Head of caudate nucleus (tissue), 42 donors: ENCODE results near the gene CCNYL1.
"Not testable (repeated sequence)": the region's sequence is repeated elsewhere in the genome, so short reads cannot be mapped to it uniquely, and the experiment has no call there.

Source experiments
- DNase-seq, 42 donors: peaks; one replicate each; pipeline versions ENCODE4 v3.0.0 to v3.0.0-alpha.2; 2020 to 2021; ENCODE audit warnings: mixed read lengths in 7 of 42
- intact Hi-C: fragments of 100-400 bp; cut with DNase I; formaldehyde crosslinking; loops from one replicate; pipeline ENCODE4 v1.15.0; 2022

Gene CCNYL1

GRCh38 chr2:207727261-207727660 lies 15.8 kb downstream of the CCNYL1 start:
- intact Hi-C loops, result no loop called here
- no peak for DNase-seq

GRCh38 chr2:207729465-207729998 lies 18.1 kb downstream of the CCNYL1 start:
- intact Hi-C loops, result no loop called here
- DNase-seq, result no peak

- DNase-seq, result no peak
- intact Hi-C loops, result loop anchor here (5.0 kb wide), 1 partner anchor 104 kb away; the partner anchor contains the start of gene METTL21A
Measured at GRCh38 chr2:207731138-207731537, 19.7 kb downstream of the CCNYL1 start.

- DNase-seq, result no peak
- intact Hi-C loops, result loop anchor here (5.0 kb wide), 1 partner anchor 106 kb away; the partner anchor contains the start of gene METTL21A
Measured at GRCh38 chr2:207733597-207734240, 22.3 kb downstream of the CCNYL1 start.

GRCh38 chr2:207734264-207734635 lies 22.8 kb downstream of the CCNYL1 start:
- intact Hi-C loops, result loop anchor here (5.0 kb wide), 1 partner anchor 107 kb away; the partner anchor contains the start of gene METTL21A
- peak in 3 of 42 donors; percentile 40 to 47 (median 46) for DNase-seq

GRCh38 chr2:207734636-207735512 lies 23.4 kb downstream of the CCNYL1 start:
- intact Hi-C loops, result loop anchor here (5.0 kb wide), 1 partner anchor 108 kb away; the partner anchor contains the start of gene METTL21A

GRCh38 chr2:207735513-207735859 lies 24.0 kb downstream of the CCNYL1 start:
- DNase-seq, intact Hi-C loops: not testable (repeated sequence)

More at GRCh38 chr2:207734636-207735512, 23.4 kb downstream of the CCNYL1 start:
- DNase-seq, result no peak

GRCh38 chr2:207743514-207743913 lies 32.1 kb downstream of the CCNYL1 start:
- intact Hi-C loops, result no loop called here
- no peak for DNase-seq

GRCh38 chr2:207744050-207744449 lies 32.6 kb downstream of the CCNYL1 start:
- no peak for DNase-seq
- intact Hi-C loops, result no loop called here

- intact Hi-C loops, result no loop called here
- no peak for DNase-seq
Measured at GRCh38 chr2:207744451-207744850, 33.0 kb downstream of the CCNYL1 start.

GRCh38 chr2:207746131-207746530 lies 34.7 kb downstream of the CCNYL1 start:
- intact Hi-C loops, result loop anchor here (5.0 kb wide), 2 partner anchors 281 to 296 kb away; partner anchors contain the start of gene PLEKHM3

GRCh38 chr2:207747653-207748560 lies 36.5 kb downstream of the CCNYL1 start:
- no peak for DNase-seq
- intact Hi-C loops, result loop anchor here (5.0 kb wide), 2 partner anchors 279 to 294 kb away; partner anchors contain the start of gene PLEKHM3

More at GRCh38 chr2:207746131-207746530, 34.7 kb downstream of the CCNYL1 start:
- DNase-seq, result peak in 41 of 42 donors; percentile 44 to 83 (median 68)

- intact Hi-C loops, result loop anchor here (5.0 kb wide), 2 partner anchors 278 to 293 kb away; partner anchors contain the start of gene PLEKHM3
- DNase-seq, result no peak
Measured at GRCh38 chr2:207748993-207749392, 37.6 kb downstream of the CCNYL1 start.

- intact Hi-C loops, result loop anchor here (5.0 kb wide), 2 partner anchors 277 to 292 kb away; partner anchors contain the start of gene PLEKHM3
- DNase-seq, result no peak
Measured at GRCh38 chr2:207749873-207750272, 38.4 kb downstream of the CCNYL1 start.

GRCh38 chr2:207750345-207750744 lies 38.9 kb downstream of the CCNYL1 start:
- intact Hi-C loops, result no loop called here
- DNase-seq, result no peak

- no peak for DNase-seq
- intact Hi-C loops, result no loop called here
Measured at GRCh38 chr2:207750876-207751275, 39.4 kb downstream of the CCNYL1 start.

GRCh38 chr2:207753688-207754087 lies 42.2 kb downstream of the CCNYL1 start:
- DNase-seq, intact Hi-C loops: not testable (repeated sequence)
